Memory B cell (primary cell): ENCODE results near the gene KCTD21.

Experiments used
- ATAC-seq: fragments of 150-1000 bp; cut with Tn5 transposase; 2 replicates; pipeline ENCODE4 v1.10.0; 2021; ENCODE audit warnings: low read depth, mild to moderate bottlenecking, moderate library complexity
- DNase-seq, 2 donors: peaks; one replicate each; pipeline ENCODE4 v3.0.0; 2022; ENCODE audit warnings: low spot score in 2 of 2
- H3K27ac Mint-ChIP-seq: one replicate; pipeline ENCODE4 v1.8.0; 2022; ENCODE audit warnings: mild to moderate bottlenecking, moderate library complexity, mixed read lengths
- H3K27me3 Mint-ChIP-seq: one replicate; pipeline ENCODE4 v1.8.0; 2022; ENCODE audit warnings: mixed read lengths
- H3K36me3 Mint-ChIP-seq: one replicate; pipeline ENCODE4 v1.8.0; 2022; ENCODE audit warnings: mild to moderate bottlenecking, mixed read lengths
- H3K4me1 Mint-ChIP-seq: one replicate; pipeline ENCODE4 v1.8.0; 2022; ENCODE audit warnings: mixed read lengths
- H3K4me3 Mint-ChIP-seq: one replicate; pipeline ENCODE4 v1.8.0; 2022; ENCODE audit warnings: mild to moderate bottlenecking, moderate library complexity, mixed read lengths
- H3K9me3 Mint-ChIP-seq: one replicate; pipeline ENCODE4 v1.8.0; 2022; ENCODE audit warnings: mixed read lengths

KCTD21 gene

GRCh38 chr11:78163828-78164227 is 24.6 kb downstream of the KCTD21 start:
- H3K4me1 Mint-ChIP-seq: no peaks in the 10 kb centered on the region
- H3K27ac Mint-ChIP-seq: no peak overlapping the region
- no peak overlapping the region for H3K4me3 Mint-ChIP-seq
- DNase-seq: no peak
- H3K27me3 Mint-ChIP-seq: no peaks in the 10 kb centered on the region
- H3K9me3 Mint-ChIP-seq: no peaks in the 10 kb centered on the region
- no peaks in the 10 kb centered on the region for H3K36me3 Mint-ChIP-seq
- no peak for ATAC-seq

- no peak overlapping the region for H3K4me3 Mint-ChIP-seq
- H3K4me1 Mint-ChIP-seq: no peaks in the 10 kb centered on the region
- no peaks in the 10 kb centered on the region for H3K36me3 Mint-ChIP-seq
- H3K27ac Mint-ChIP-seq: no peak overlapping the region
- DNase-seq: no peak
- H3K27me3 Mint-ChIP-seq: no peaks in the 10 kb centered on the region
- no peak for ATAC-seq
- H3K9me3 Mint-ChIP-seq: no peaks in the 10 kb centered on the region
Observed at GRCh38 chr11:78161962-78162371, 26.5 kb downstream of the KCTD21 start.

GRCh38 chr11:78161346-78161745 is 27.1 kb downstream of the KCTD21 start:
- DNase-seq: no peak
- Mint-ChIP-seq H3K4me3 (no peak overlapping the region), H3K9me3 (no peaks in the 10 kb centered on the region), H3K27me3 (no peaks in the 10 kb centered on the region), H3K36me3 (no peaks in the 10 kb centered on the region), H3K4me1 (no peaks in the 10 kb centered on the region), H3K27ac (no peak overlapping the region)
- no peak for ATAC-seq

- no peak overlapping the region for H3K4me3 Mint-ChIP-seq
- H3K9me3 Mint-ChIP-seq: no peaks in the 10 kb centered on the region
- ATAC-seq (no peak), DNase-seq (no peak)
- no peaks in the 10 kb centered on the region for H3K4me1 Mint-ChIP-seq
- no peaks in the 10 kb centered on the region for H3K27me3 Mint-ChIP-seq
- no peak overlapping the region for H3K27ac Mint-ChIP-seq
- H3K36me3 Mint-ChIP-seq: no peaks in the 10 kb centered on the region
Observed at GRCh38 chr11:78160557-78160956, 27.9 kb downstream of the KCTD21 start.

GRCh38 chr11:78158987-78159652 is 29.3 kb downstream of the KCTD21 start:
- Mint-ChIP-seq H3K4me3 (no peak overlapping the region), H3K27ac (no peak overlapping the region), H3K27me3 (no peaks in the 10 kb centered on the region), H3K9me3 (no peaks in the 10 kb centered on the region), H3K4me1 (no peaks in the 10 kb centered on the region), H3K36me3 (no peaks in the 10 kb centered on the region)
- no peak for DNase-seq
- no peak for ATAC-seq

- Mint-ChIP-seq H3K27ac (no peak overlapping the region), H3K4me1 (no peaks in the 10 kb centered on the region), H3K9me3 (no peaks in the 10 kb centered on the region), H3K27me3 (no peaks in the 10 kb centered on the region), H3K4me3 (no peak overlapping the region), H3K36me3 (no peaks in the 10 kb centered on the region)
- DNase-seq (no peak), ATAC-seq (no peak)
Observed at GRCh38 chr11:78156127-78156844, 32.1 kb downstream of the KCTD21 start.

GRCh38 chr11:78151804-78152203 is 36.6 kb downstream of the KCTD21 start:
- no peaks in the 10 kb centered on the region for H3K4me1 Mint-ChIP-seq
- DNase-seq (no peak), ATAC-seq (no peak)
- no peaks in the 10 kb centered on the region for H3K27me3 Mint-ChIP-seq
- no peak overlapping the region for H3K4me3 Mint-ChIP-seq
- H3K9me3 Mint-ChIP-seq: no peaks in the 10 kb centered on the region
- no peak overlapping the region for H3K27ac Mint-ChIP-seq
- no peaks in the 10 kb centered on the region for H3K36me3 Mint-ChIP-seq

GRCh38 chr11:78150754-78151153 is 37.7 kb downstream of the KCTD21 start:
- H3K9me3 Mint-ChIP-seq: no peaks in the 10 kb centered on the region
- H3K27me3 Mint-ChIP-seq: no peaks in the 10 kb centered on the region
- ATAC-seq (no peak), DNase-seq (no peak)
- no peak overlapping the region for H3K27ac Mint-ChIP-seq
- H3K36me3 Mint-ChIP-seq: no peaks in the 10 kb centered on the region
- H3K4me1 Mint-ChIP-seq: no peaks in the 10 kb centered on the region
- H3K4me3 Mint-ChIP-seq: no peak overlapping the region

GRCh38 chr11:78150346-78150745 is 38.1 kb downstream of the KCTD21 start:
- Mint-ChIP-seq H3K36me3 (no peaks in the 10 kb centered on the region), H3K4me3 (no peak overlapping the region), H3K27me3 (no peaks in the 10 kb centered on the region), H3K9me3 (no peaks in the 10 kb centered on the region), H3K27ac (no peak overlapping the region), H3K4me1 (no peaks in the 10 kb centered on the region)
- no peak for DNase-seq
- ATAC-seq: no peak

- H3K27ac Mint-ChIP-seq: no peak overlapping the region
- no peaks in the 10 kb centered on the region for H3K9me3 Mint-ChIP-seq
- H3K4me3 Mint-ChIP-seq: no peak overlapping the region
- ATAC-seq: no peak
- DNase-seq: no peak
- H3K27me3 Mint-ChIP-seq: no peaks in the 10 kb centered on the region
- no peaks in the 10 kb centered on the region for H3K4me1 Mint-ChIP-seq
- H3K36me3 Mint-ChIP-seq: no peaks in the 10 kb centered on the region
Observed at GRCh38 chr11:78149646-78150045, 38.8 kb downstream of the KCTD21 start.

GRCh38 chr11:78147807-78148206 is 40.6 kb downstream of the KCTD21 start:
- Mint-ChIP-seq H3K27ac (no peak overlapping the region), H3K4me3 (no peak overlapping the region), H3K27me3 (no peaks in the 10 kb centered on the region), H3K4me1 (peaks cover 10% of the 10 kb centered on the region), H3K9me3 (peaks cover 5% of the 10 kb centered on the region), H3K36me3 (no peaks in the 10 kb centered on the region)
- ATAC-seq (no peak), DNase-seq (no peak)

GRCh38 chr11:78145511-78146025 is 42.9 kb downstream of the KCTD21 start:
- Mint-ChIP-seq H3K4me1 (peaks cover 12% of the 10 kb centered on the region), H3K27ac (no peak overlapping the region), H3K9me3 (peaks cover 5% of the 10 kb centered on the region), H3K27me3 (no peaks in the 10 kb centered on the region), H3K36me3 (no peaks in the 10 kb centered on the region), H3K4me3 (no peak overlapping the region)
- DNase-seq (no peak), ATAC-seq (no peak)

- peaks cover 24% of the 10 kb centered on the region for H3K4me1 Mint-ChIP-seq
- no peak overlapping the region for H3K27ac Mint-ChIP-seq
- DNase-seq (no peak), ATAC-seq (no peak)
- H3K27me3 Mint-ChIP-seq: no peaks in the 10 kb centered on the region
- peaks cover 3% of the 10 kb centered on the region for H3K36me3 Mint-ChIP-seq
- H3K4me3 Mint-ChIP-seq: peak overlapping the region; percentile 39
- H3K9me3 Mint-ChIP-seq: peaks cover 5% of the 10 kb centered on the region
Observed at GRCh38 chr11:78140392-78141077, 47.9 kb downstream of the KCTD21 start.
